ENCODE results near the gene PKLR. TPM values are rescaled to one million over a fixed set of nuclear protein-coding genes. Genes with fewer than 3 reads are reported as not detected.
A peak's percentile ranks its signal among the peaks of the same experiment; 100 is the strongest.

The PKLR gene
- total and polyA plus RNA-seq, 2 of the 8 experiments (the other 6 are each of a cell fraction or from before 2014, with no cell fraction given) = 2.3 to 7.5 TPM

- Histone ChIP-seq H2AK5ac (ENCODE audit: low read depth, low read length) (no peak within 1 kb of the TSS), H3K4me2 (ENCODE audit: insufficient read depth in 1 of 2, low read depth in 2 of 2, low read length in 2 of 2) (peak within 1 kb of the TSS; percentile 78 to 96), H3K9me3 (ENCODE audit: insufficient read depth in 2 of 2, low read depth in 1 of 2, low read length in 1 of 2) (no peaks in the 10 kb centered on the region), H3K23me2 (ENCODE audit: low read depth, low read length) (peaks cover 17% of the 10 kb centered on the region; the same call in 1 of the 2 replicates), H4K8ac (ENCODE audit: extremely low read depth, insufficient read depth, low read length) (no peak within 1 kb of the TSS), H3K4ac (replicated peaks; ENCODE audit: insufficient read length, low read depth, low read length) (peak within 1 kb of the TSS; percentile 30), H3K27me3 (replicated peaks in 1 of 4; ENCODE audit: control insufficient read depth in 3 of 4, extremely low read depth in 1 of 4, insufficient read depth in 3 of 4, low read length in 3 of 4) (peaks cover 0 to 3% (median 0%) of the 10 kb centered on the region in 4 experiments; a peak in 2 of 7 replicates), H4K5ac (ENCODE audit: insufficient read length, low read depth, low read length) (peak within 1 kb of the TSS; percentile 84), H3K79me2 (ENCODE audit: control insufficient read depth in 1 of 2, insufficient read depth in 2 of 2, low read length in 2 of 2) (peaks cover 10 to 25% of the 10 kb centered on the region in 2 experiments), H3K18ac (ENCODE audit: extremely low read depth, low read length) (peak within 1 kb of the TSS; percentile 72; the same call in 1 of the 2 replicates), H2BK5ac (ENCODE audit: low read depth, low read length) (peak within 1 kb of the TSS; percentile 62; the same call in 1 of the 2 replicates), H3K36me3 (ENCODE audit: control insufficient read depth in 2 of 4, insufficient read depth in 4 of 4, low read length in 3 of 4) (peaks cover 16 to 29% (median 23%) of the 10 kb centered on the region in 4 experiments), H3K4me3 (ENCODE audit: extremely low read depth in 1 of 4, insufficient read depth in 2 of 4, low read depth in 3 of 4, low read length in 4 of 4) (peak within 1 kb of the TSS; percentile 86 to 100 (median 90)), H2BK20ac (ENCODE audit: low read length) (no peak within 1 kb of the TSS), H3K79me1 (ENCODE audit: low read depth, low read length) (no peaks in the 10 kb centered on the region; the same call in none of the 2 replicates), H3K4me1 (replicated peaks in 1 of 4; ENCODE audit: control insufficient read depth in 3 of 4, insufficient read depth in 4 of 4, low read length in 3 of 4) (peaks cover 2 to 14% (median 5%) of the 10 kb centered on the region in 4 experiments; a peak in 6 of 7 replicates), H3K23ac (ENCODE audit: insufficient read length) (no peak within 1 kb of the TSS), H2AFZ (ENCODE audit: low read length) (peak within 1 kb of the TSS; percentile 18), H3K9ac (replicated peaks in 1 of 4; ENCODE audit: extremely low read depth in 1 of 4, low read depth in 3 of 4, low read length in 3 of 4) (peak within 1 kb of the TSS; percentile 80 to 98 (median 84)), H3K56ac (replicated peaks; ENCODE audit: insufficient read length, low read depth, low read length) (no peak within 1 kb of the TSS), H2BK12ac (ENCODE audit: low read depth, low read length) (0 out of 2 replicates have a peak within 1 kb of the TSS, but pooled peaks have one; percentile 32), H3K14ac (ENCODE audit: insufficient read length) (no peak within 1 kb of the TSS), H2BK15ac (ENCODE audit: low read length) (no peak within 1 kb of the TSS), H4K91ac (replicated peaks; ENCODE audit: insufficient read length, low read length) (peak within 1 kb of the TSS; percentile 22), H3K27ac (ENCODE audit: low read depth, low read length) (peak within 1 kb of the TSS; percentile 78; the same call in 1 of the 2 replicates), H4K20me1 (replicated peaks in 1 of 2; ENCODE audit: control insufficient read depth in 1 of 2, insufficient read depth in 2 of 2, low read length in 2 of 2) (peaks cover 5 to 7% of the 10 kb centered on the region in 2 experiments), H2BK120ac (replicated peaks; ENCODE audit: low read depth, low read length) (no peak within 1 kb of the TSS)
- ChIA-PET CTCF (ENCODE audit: partially characterized antibody) (interaction anchor here (0.7 to 2.7 kb wide), 9 partner anchors 10 to 72 kb away, joined by 3 to 16 read pairs (median 7); partner anchors contain the start of genes ENTREP3 and RUSC1), POLR2A (ENCODE audit: partially characterized antibody) (interaction anchor here (0.7 to 7.5 kb wide), 19 partner anchors 11 to 470 kb away, joined by 3 to 87 read pairs (median 6); partner anchors contain the start of genes ENTREP3, FDPS, KRTCAP2 and RUSC1)
- DNase-seq (ENCODE audit: low read depth in 1 of 2, low spot score in 2 of 2) (peak; percentile 93 to 96), FAIRE-seq (no peak)
- WGBS, 2 experiments (ENCODE audit: extremely low coverage in 1 of 2, insufficient coverage in 1 of 2, insufficient read length in 1 of 2, insufficient replicate concordance in 2 of 2, low coverage in 1 of 2, low lambda C conversion rate in 2 of 2, missing lambda C conversion rate in 1 of 2) = 28% methylated on average over 45 of the region's 61 CpGs; no CpG with 5 or more reads in 1 of the 2 experiments
- TF ChIP-seq TAF1 (IDR thresholded peaks at IDR 0.05; ENCODE audit: low read depth, low read length) (peak; percentile 68), ASH2L (IDR thresholded peaks at IDR 0.05; ENCODE audit: low read length) (peak; percentile 64), RAD21 (IDR thresholded peaks at IDR 0.05 in 1 of 2, conservative IDR thresholded peaks at IDR 0.05 in 1 of 2; ENCODE audit: low read depth in 2 of 2, low read length in 2 of 2) (0 out of 4 replicates have a peak, but pooled peaks of 1 of the 2 experiments have one; percentile 1), SIRT6 (IDR thresholded peaks at IDR 0.05; ENCODE audit: low read length) (no peak), TAF7 (optimal IDR thresholded peaks at IDR 0.05; ENCODE audit: borderline replicate concordance, low read depth, low read length) (peak; percentile 67), TBP (IDR thresholded peaks at IDR 0.05; ENCODE audit: low read depth, low read length) (0 out of 2 replicates have a peak, but pooled peaks have one; percentile 37), E2F6 (IDR thresholded peaks at IDR 0.05) (peak; percentile 86), EGR1 (IDR thresholded peaks at IDR 0.05; ENCODE audit: borderline replicate concordance, low read depth, low read length) (peak; percentile 68; the same call in 1 of the 2 replicates)
These were observed 27.6 kb downstream of the PKLR start, which contains the start of gene CLK2 for GRCh38 chr1:155273343-155274245. Gene CLK2 (minus strand): TSS chr1:155273504. CDS start chr1:155270977, 2,527 bp downstream.

All from H1 (cell line).